K562 (cell line): ENCODE measurements around the gene NOTO. TPM values are rescaled to one million over a fixed set of nuclear protein-coding genes. Genes with fewer than 3 reads are reported as not detected.

Experiments used
- ATAC-seq: fragments of 200-7000 bp; cut with Tn5 transposase; 3 replicates; pipeline ENCODE4 v1.9.1; 2020; ENCODE audit warnings: moderate library complexity
- BruUV-seq: library from RNA; stranded (reverse); fragments of 400-500 nt; replicated peaks from 2 replicates; lab custom pipeline; 2021; lab: Mats Ljungman, UMichigan
- CTCF ChIA-PET: fragments of 300-600 bp; formaldehyde crosslinking; extraction: SDS; loops from one replicate; lab custom pipeline; 2021; ENCODE audit warnings: low intra/inter-chr PET ratio; lab: Yijun Ruan, JAX
- POLR2A ChIA-PET: fragments of 300-600, 350-650 bp; sonication (Branson Sonifier 250); formaldehyde crosslinking; extraction: SDS; loops from one replicate; lab custom pipeline; 2021; ENCODE audit warnings: antibody characterized with exemption, inconsistent platforms; lab: Yijun Ruan, JAX
- DNase-seq, 4 experiments: peaks; one replicate each; pipeline versions ENCODE4 v3.0.0 to v3.0.0-alpha.2; 2011 to 2018; ENCODE audit warnings: low spot score in 3 of 4, mixed read lengths in 3 of 4; ENCODE audit errors: extremely low read depth in 1 of 4
- FAIRE-seq: peaks from 2 replicates; lab custom pipeline; 2011; peaks lifted over from hg19 to GRCh38; lab: Jason Lieb, UNC
- H2AFZ ChIP-seq: 2 replicates; pipeline ENCODE4 v1.6.0; 2011; ENCODE audit warnings: low read depth, low read length, control low read depth, inconsistent platforms
- H3K27ac ChIP-seq: fragments of 200-600 bp; 3 replicates; pipeline ENCODE4 v1.8.0; 2011; ENCODE audit warnings: low read depth, mild to moderate bottlenecking, control low read depth, inconsistent platforms, low read length, moderate library complexity, mixed read lengths; ENCODE audit errors: extremely low read depth
- H3K27me3 ChIP-seq, 2 experiments: fragments of 300-600 bp in 1 of 2; 2 replicates in 1 of 2; 3 replicates in 1 of 2; pipeline versions ENCODE4 v1.6.0 to v1.8.0; 2011; ENCODE audit warnings: inconsistent platforms in 2 of 2, low read length in 2 of 2, mild to moderate bottlenecking in 1 of 2, mixed read lengths in 1 of 2, moderate library complexity in 1 of 2; ENCODE audit not compliant: control insufficient read depth in 2 of 2, insufficient read depth in 2 of 2
- H3K36me3 ChIP-seq: fragments of 300-600 bp; 3 replicates; pipeline ENCODE4 v1.8.0; 2011; ENCODE audit warnings: mild to moderate bottlenecking, low read length, inconsistent platforms; ENCODE audit not compliant: control insufficient read depth, insufficient read depth
- H3K4me1 ChIP-seq, 2 experiments: fragments of 200-600 bp in 1 of 2; replicated peaks in 1 of 2; 2 replicates in 1 of 2; 3 replicates in 1 of 2; pipeline versions ENCODE4 v1.5.1 to v1.8.0; 2011; ENCODE audit warnings: inconsistent platforms in 2 of 2, low read length in 2 of 2, mild to moderate bottlenecking in 1 of 2, mixed read lengths in 1 of 2, moderate library complexity in 1 of 2; ENCODE audit not compliant: control insufficient read depth in 2 of 2, insufficient read depth in 2 of 2
- H3K4me2 ChIP-seq: 2 replicates; pipeline ENCODE4 v1.6.1; 2011; ENCODE audit warnings: low read length, control low read depth, inconsistent platforms, mixed read lengths; ENCODE audit not compliant: insufficient read depth
- H3K4me3 ChIP-seq: fragments of 200-600 bp; sonication (generic), shearing (Covaris generic); 2 replicates; pipeline ENCODE4 v1.5.1; 2016; ENCODE audit warnings: control low read depth, inconsistent platforms
- H3K79me2 ChIP-seq: fragments of 200-600 bp; 3 replicates; pipeline ENCODE4 v1.8.0; 2011; ENCODE audit warnings: low read length, inconsistent platforms; ENCODE audit not compliant: control insufficient read depth, insufficient read depth
- H3K9ac ChIP-seq, 2 experiments: 2 replicates each; pipeline versions ENCODE4 v1.6.0 to v1.6.1; 2011; ENCODE audit warnings: low read depth in 2 of 2, low read length in 2 of 2, control low read depth in 1 of 2, inconsistent platforms in 1 of 2, mild to moderate bottlenecking in 1 of 2, mixed read lengths in 1 of 2; ENCODE audit not compliant: insufficient read depth in 1 of 2
- H3K9me1 ChIP-seq: one replicate; pipeline ENCODE4 v1.6.0; 2011; ENCODE audit warnings: inconsistent platforms, mild to moderate bottlenecking, low read length, moderate library complexity; ENCODE audit not compliant: control insufficient read depth, insufficient read depth
- H3K9me3 ChIP-seq: replicated peaks from 2 replicates; pipeline ENCODE4 v1.5.1; 2011; ENCODE audit warnings: low read depth, low read length, inconsistent platforms; ENCODE audit not compliant: control insufficient read depth, insufficient read depth
- H4K20me1 ChIP-seq: replicated peaks from 2 replicates; pipeline ENCODE4 v1.6.1; 2011; ENCODE audit warnings: low read length, inconsistent platforms, mixed read lengths; ENCODE audit not compliant: control insufficient read depth, insufficient read depth
- ADNP ChIP-seq: fragments of 200-800 bp; sonication (Bioruptor generic); IDR thresholded peaks from 2 replicates; pipeline ENCODE4 v1.6.1; 2016; ENCODE audit warnings: missing genetic modification characterization, missing compliant biosample characterization
- ARHGAP35 ChIP-seq: fragments of 450-650 bp; IDR thresholded peaks from 2 replicates; pipeline ENCODE4 v1.6.1; 2018; ENCODE audit not compliant: partially characterized antibody
- BMI1 ChIP-seq: fragments of 150-350 bp; IDR thresholded peaks from 2 replicates; pipeline ENCODE4 v1.6.1; 2014; ENCODE audit warnings: low read length
- CBX8 ChIP-seq: fragments of 200-600 bp; sonication (generic); IDR thresholded peaks from 2 replicates; pipeline ENCODE4 v1.6.1; 2012; ENCODE audit warnings: borderline replicate concordance, mixed run types, low read depth, mild to moderate bottlenecking, moderate library complexity, mixed read lengths, low read length, control low read depth, inconsistent platforms; ENCODE audit not compliant: poor library complexity, severe bottlenecking; ENCODE audit errors: extremely low read depth
- CREM ChIP-seq: IDR thresholded peaks from 2 replicates; pipeline ENCODE4 v1.6.1; 2014; ENCODE audit warnings: antibody characterized with exemption, low read depth
- CSDE1 ChIP-seq, 2 experiments: fragments of 450-650 bp; IDR thresholded peaks; 2 replicates each; pipeline ENCODE4 v1.6.1; 2016; ENCODE audit warnings: mild to moderate bottlenecking in 1 of 2
- ELF2 ChIP-seq: fragments of 250-450 bp; sonication (Bioruptor Pico); IDR thresholded peaks from 2 replicates; pipeline ENCODE4 v1.5.0; 2021; ENCODE audit warnings: mild to moderate bottlenecking
- FOXJ2 ChIP-seq: fragments of 200-800 bp; sonication (Bioruptor generic); IDR thresholded peaks from 2 replicates; pipeline ENCODE4 v1.6.1; 2016; ENCODE audit warnings: missing genetic modification characterization, missing compliant biosample characterization
- FOXJ3 ChIP-seq: sonication (generic); formaldehyde crosslinking; IDR thresholded peaks from 2 replicates; pipeline ENCODE4 v1.4.0; 2020; ENCODE audit warnings: mild to moderate bottlenecking, missing genetic modification reagents
- MAFG ChIP-seq: fragments of 450-650 bp; conservative IDR thresholded peaks from 2 replicates; pipeline ENCODE4 v1.6.1; 2016; ENCODE audit warnings: missing genetic modification characterization, missing compliant biosample characterization
- MEF2A ChIP-seq: IDR thresholded peaks from 2 replicates; pipeline ENCODE4 v1.6.1; 2011; ENCODE audit warnings: low read depth, mild to moderate bottlenecking, low read length, moderate library complexity; ENCODE audit not compliant: control insufficient read depth
- NFATC3 ChIP-seq: fragments of 450-650 bp; IDR thresholded peaks from 2 replicates; pipeline ENCODE4 v1.6.1; 2017; ENCODE audit warnings: mild to moderate bottlenecking
- PURB ChIP-seq: sonication (generic); formaldehyde crosslinking; IDR thresholded peaks from 2 replicates; pipeline ENCODE4 v1.9.0; 2021; ENCODE audit warnings: low read depth, mild to moderate bottlenecking, missing genetic modification reagents
- U2AF2 ChIP-seq: fragments of 200-400 bp; formaldehyde crosslinking; optimal IDR thresholded peaks from 2 replicates; pipeline ENCODE3; 2017; ENCODE audit warnings: low read depth, mild to moderate bottlenecking, low read length
- ZNF165 ChIP-seq: fragments of 250-450 bp; sonication (Bioruptor Pico); IDR thresholded peaks from 2 replicates; pipeline ENCODE4 v1.4.0; 2020; ENCODE audit warnings: borderline replicate concordance
- WGBS: fragments of 100-300 bp; shearing (Covaris generic); methylation state at CpG from one replicate; pipeline ENCODE4 v1.1.6; 2016; ENCODE audit warnings: low coverage, mixed read lengths; ENCODE audit not compliant: insufficient coverage; ENCODE audit errors: missing lambda C conversion rate; 5-methylcytosine and 5-hydroxymethylcytosine counted together
- in situ Hi-C: fragments of 300-500 bp; cut with MboI; formaldehyde crosslinking; loops from 4 replicates; pipeline ENCODE4 v1.15.0; 2018; ENCODE audit warnings: inconsistent platforms, mixed read lengths
- intact Hi-C: fragments of 100-400 bp; cut with micrococcal nuclease; formaldehyde crosslinking; loops from 2 replicates; pipeline ENCODE4 v1.14.2; 2022
- polyA plus RNA-seq, 8 experiments: library from polyadenylated mRNA; depleted of rRNA in 4 of 8; stranded (reverse) in 5 of 8; unstranded in 3 of 8; fragments of >200 nt; fragmentation: Nextera tagmentation in 2 of 8; fragmentation: Illumina TruSeq in 1 of 8; extraction: Ambion mirVana in 2 of 8; extraction: Trizol in 1 of 8; gene quantifications; 2 replicates each; pipeline versions ENCODE4 v1.2.1 to v1.2.3, GENCODE V29; 2011 to 2014; ENCODE audit warnings: inconsistent platforms in 1 of 8, missing spikeins in 1 of 8
- total RNA-seq, 7 experiments: library from RNA; depleted of rRNA in 6 of 7; stranded (reverse); fragments of >200 nt in 6 of 7; fragmentation: Illumina TruSeq in 2 of 7; extraction: Trizol in 2 of 7; gene quantifications; 2 replicates each; pipeline versions ENCODE4 v1.2.1 to v1.2.3, GENCODE V29; 2011 to 2021; ENCODE audit warnings: low replicate concordance in 1 of 7
- TF ChIP-seq, protein P1 (sequence below): fragments of 250-450 bp; sonication (Bioruptor Pico); IDR thresholded peaks from 2 replicates; pipeline ENCODE4 v1.5.0; 2021; ENCODE audit warnings: mild to moderate bottlenecking, borderline replicate concordance
- TF ChIP-seq, protein P2 (sequence below): sonication (generic); formaldehyde crosslinking; IDR thresholded peaks from 2 replicates; pipeline ENCODE4 v1.8.0; 2022; ENCODE audit warnings: missing genetic modification reagents, mild to moderate bottlenecking, borderline replicate concordance
- TF ChIP-seq, protein P3 (sequence below): sonication (generic); formaldehyde crosslinking; IDR thresholded peaks from 2 replicates; pipeline ENCODE4 v1.8.1; 2022; ENCODE audit warnings: missing genetic modification reagents

Gene NOTO
- total and polyA plus RNA-seq, 9 of the 15 experiments (the other 6 are each of a cell fraction or from before 2014, with no cell fraction given) = not detected

DNA sequence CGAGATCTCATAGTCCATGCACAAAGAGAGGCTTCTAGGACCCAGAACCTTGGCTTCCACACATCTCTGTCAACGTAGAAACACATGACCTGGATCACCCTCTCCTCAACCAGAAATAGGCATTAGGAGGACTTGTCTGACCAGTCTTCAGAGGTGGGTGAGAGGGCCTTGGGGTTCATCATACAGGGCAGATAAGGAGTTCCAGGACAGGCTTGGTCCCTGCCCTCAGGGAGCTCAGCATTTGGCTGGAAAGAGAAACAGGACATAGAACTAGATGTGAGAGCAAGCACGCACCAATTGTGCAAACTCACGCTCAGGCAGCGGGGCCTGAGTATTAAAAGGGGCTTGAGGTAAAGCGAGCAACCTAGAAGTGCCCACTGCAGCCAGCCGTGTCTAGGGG, 28.6 kb upstream of the NOTO start (continued):
- TF ChIP-seq MEF2A (no peak), BMI1 (no peak), FOXJ3 (CRISPR knock-in tag) (no peak)
- TF ChIP-seq, protein P1, sequence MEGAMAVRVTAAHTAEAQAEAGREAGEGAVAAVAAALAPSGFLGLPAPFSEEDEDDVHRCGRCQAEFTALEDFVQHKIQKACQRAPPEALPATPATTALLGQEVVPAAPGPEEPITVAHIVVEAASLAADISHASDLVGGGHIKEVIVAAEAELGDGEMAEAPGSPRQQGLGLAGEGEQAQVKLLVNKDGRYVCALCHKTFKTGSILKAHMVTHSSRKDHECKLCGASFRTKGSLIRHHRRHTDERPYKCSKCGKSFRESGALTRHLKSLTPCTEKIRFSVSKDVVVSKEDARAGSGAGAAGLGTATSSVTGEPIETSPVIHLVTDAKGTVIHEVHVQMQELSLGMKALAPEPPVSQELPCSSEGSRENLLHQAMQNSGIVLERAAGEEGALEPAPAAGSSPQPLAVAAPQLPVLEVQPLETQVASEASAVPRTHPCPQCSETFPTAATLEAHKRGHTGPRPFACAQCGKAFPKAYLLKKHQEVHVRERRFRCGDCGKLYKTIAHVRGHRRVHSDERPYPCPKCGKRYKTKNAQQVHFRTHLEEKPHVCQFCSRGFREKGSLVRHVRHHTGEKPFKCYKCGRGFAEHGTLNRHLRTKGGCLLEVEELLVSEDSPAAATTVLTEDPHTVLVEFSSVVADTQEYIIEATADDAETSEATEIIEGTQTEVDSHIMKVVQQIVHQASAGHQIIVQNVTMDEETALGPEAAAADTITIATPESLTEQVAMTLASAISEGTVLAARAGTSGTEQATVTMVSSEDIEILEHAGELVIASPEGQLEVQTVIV = no peak
- TF ChIP-seq, protein P2, sequence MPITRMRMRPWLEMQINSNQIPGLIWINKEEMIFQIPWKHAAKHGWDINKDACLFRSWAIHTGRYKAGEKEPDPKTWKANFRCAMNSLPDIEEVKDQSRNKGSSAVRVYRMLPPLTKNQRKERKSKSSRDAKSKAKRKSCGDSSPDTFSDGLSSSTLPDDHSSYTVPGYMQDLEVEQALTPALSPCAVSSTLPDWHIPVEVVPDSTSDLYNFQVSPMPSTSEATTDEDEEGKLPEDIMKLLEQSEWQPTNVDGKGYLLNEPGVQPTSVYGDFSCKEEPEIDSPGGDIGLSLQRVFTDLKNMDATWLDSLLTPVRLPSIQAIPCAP (CRISPR knock-in tag) = no peak
- TF ChIP-seq, all 486 proteins: peak for 0

DNA sequence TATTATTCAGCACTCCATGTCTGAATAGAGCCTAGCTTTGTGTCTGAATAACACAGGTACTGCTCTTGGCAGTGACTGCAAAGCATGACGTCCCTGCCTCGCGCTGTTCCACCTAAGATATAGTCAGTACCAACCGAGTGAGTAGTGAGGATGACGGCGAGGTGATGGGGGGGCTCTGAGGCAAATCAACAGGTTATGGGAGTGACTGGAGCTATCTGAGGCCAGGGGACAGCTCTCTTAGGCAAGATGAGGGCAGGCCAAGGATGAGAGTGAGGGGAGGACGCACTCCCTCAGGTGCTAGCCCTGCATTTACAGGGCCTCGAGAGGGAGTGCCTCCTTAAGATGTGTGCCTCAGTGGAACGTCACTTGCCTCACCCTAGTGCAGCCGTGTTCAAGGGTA, 28.1 kb upstream of the NOTO start:
- DNase-seq (no peak), ATAC-seq (no peak), FAIRE-seq (no peak)
- no peaks in the 10 kb centered on the region for H3K9me3 ChIP-seq
- H3K27me3 ChIP-seq = peaks cover 3 to 35% of the 10 kb centered on the region in 2 experiments; a peak in 3 of 5 replicates
- H3K9ac ChIP-seq = no peak overlapping the region
- intact Hi-C loops = no loop called here
- no peaks in the 10 kb centered on the region for H4K20me1 ChIP-seq
- H3K4me2 ChIP-seq = no peak overlapping the region
- BruUV-seq = no TSS peak
- ChIA-PET CTCF (no interaction called here), POLR2A (no interaction called here)
- peaks cover 11 to 29% of the 10 kb centered on the region in 2 experiments; a peak in 4 of 5 replicates for H3K4me1 ChIP-seq
- no peaks in the 10 kb centered on the region for H3K79me2 ChIP-seq
- H2AFZ ChIP-seq = no peak overlapping the region
- 50% methylated on average over 10 of the region's 10 CpGs for WGBS
- in situ Hi-C loops = no loop called here
- no peaks in the 10 kb centered on the region for H3K9me1 ChIP-seq
- H3K4me3 ChIP-seq = no peak overlapping the region
- no peaks in the 10 kb centered on the region for H3K36me3 ChIP-seq
- no peak overlapping the region for H3K27ac ChIP-seq
- no peak for TF ChIP-seq MAFG
- TF ChIP-seq ZNF165 = no peak
- TF ChIP-seq CSDE1 (IDR thresholded peaks at IDR 0.05) = no peak
- TF ChIP-seq PURB (CRISPR knock-in tag) = no peak
- TF ChIP-seq ADNP (tag) = no peak
- TF ChIP-seq FOXJ2 (tag) = no peak
- TF ChIP-seq ELF2 (CRISPR knock-in tag) = no peak
- no peak for TF ChIP-seq CBX8
- TF ChIP-seq CREM = no peak
- TF ChIP-seq ARHGAP35 = no peak
- TF ChIP-seq U2AF2 = no peak
- TF ChIP-seq, protein P3, sequence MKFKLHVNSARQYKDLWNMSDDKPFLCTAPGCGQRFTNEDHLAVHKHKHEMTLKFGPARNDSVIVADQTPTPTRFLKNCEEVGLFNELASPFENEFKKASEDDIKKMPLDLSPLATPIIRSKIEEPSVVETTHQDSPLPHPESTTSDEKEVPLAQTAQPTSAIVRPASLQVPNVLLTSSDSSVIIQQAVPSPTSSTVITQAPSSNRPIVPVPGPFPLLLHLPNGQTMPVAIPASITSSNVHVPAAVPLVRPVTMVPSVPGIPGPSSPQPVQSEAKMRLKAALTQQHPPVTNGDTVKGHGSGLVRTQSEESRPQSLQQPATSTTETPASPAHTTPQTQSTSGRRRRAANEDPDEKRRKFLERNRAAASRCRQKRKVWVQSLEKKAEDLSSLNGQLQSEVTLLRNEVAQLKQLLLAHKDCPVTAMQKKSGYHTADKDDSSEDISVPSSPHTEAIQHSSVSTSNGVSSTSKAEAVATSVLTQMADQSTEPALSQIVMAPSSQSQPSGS (CRISPR knock-in tag) = no peak
- no peak for TF ChIP-seq NFATC3
